GM23248 (cell line): ENCODE measurements around the gene PLXNB3.

Experiments used
- EZH2 ChIP-seq: fragments of 200-600 bp; sonication (generic); IDR thresholded peaks from 2 replicates; pipeline ENCODE4 v1.6.1; 2018; ENCODE audit warnings: antibody characterized with exemption, mild to moderate bottlenecking; ENCODE audit not compliant: insufficient read depth, poor library complexity, severe bottlenecking
- EZH2phosphoT487 ChIP-seq: fragments of 200-600 bp; sonication (generic); IDR thresholded peaks from 2 replicates; pipeline ENCODE4 v1.6.1; 2018; ENCODE audit warnings: antibody characterized with exemption, moderate library complexity, mild to moderate bottlenecking, low read depth; ENCODE audit not compliant: insufficient read depth

GRCh38 chrX:153777261-153778090 lies 13.4 kb downstream of the PLXNB3 start:
- TF ChIP-seq EZH2, result no peak
- TF ChIP-seq EZH2phosphoT487, result no peak
